SK-N-SH treated with all-trans-retinoic acid at 6 μM for 48 hours (cell line): ENCODE measurements around the gene CPA4.

ENCODE experiments used
- GLIS3 ChIP-seq: fragments of 250-450 bp; sonication (Bioruptor Pico); IDR thresholded peaks from 2 replicates; pipeline ENCODE4 v1.5.0; 2020; ENCODE audit warnings: mild to moderate bottlenecking, moderate library complexity
- RARB ChIP-seq: fragments of 250-450 bp; sonication (Bioruptor Pico); IDR thresholded peaks from 2 replicates; pipeline ENCODE4 v1.8.0; 2021; ENCODE audit warnings: mild to moderate bottlenecking, moderate library complexity

GRCh38 chr7:130293521-130293920 is 560 bp downstream of the CPA4 start:
- no peak for TF ChIP-seq RARB (CRISPR knock-in tag)
- no peak for TF ChIP-seq GLIS3 (CRISPR knock-in tag)
